ENCODE results near the gene CERS6. TPM values are rescaled to one million over a fixed set of nuclear protein-coding genes. Genes with fewer than 3 reads are reported as not detected.

Gene CERS6
- total and polyA plus RNA-seq, 2 experiments from 2014 or later: 8.3 to 16.0 TPM

DNA sequence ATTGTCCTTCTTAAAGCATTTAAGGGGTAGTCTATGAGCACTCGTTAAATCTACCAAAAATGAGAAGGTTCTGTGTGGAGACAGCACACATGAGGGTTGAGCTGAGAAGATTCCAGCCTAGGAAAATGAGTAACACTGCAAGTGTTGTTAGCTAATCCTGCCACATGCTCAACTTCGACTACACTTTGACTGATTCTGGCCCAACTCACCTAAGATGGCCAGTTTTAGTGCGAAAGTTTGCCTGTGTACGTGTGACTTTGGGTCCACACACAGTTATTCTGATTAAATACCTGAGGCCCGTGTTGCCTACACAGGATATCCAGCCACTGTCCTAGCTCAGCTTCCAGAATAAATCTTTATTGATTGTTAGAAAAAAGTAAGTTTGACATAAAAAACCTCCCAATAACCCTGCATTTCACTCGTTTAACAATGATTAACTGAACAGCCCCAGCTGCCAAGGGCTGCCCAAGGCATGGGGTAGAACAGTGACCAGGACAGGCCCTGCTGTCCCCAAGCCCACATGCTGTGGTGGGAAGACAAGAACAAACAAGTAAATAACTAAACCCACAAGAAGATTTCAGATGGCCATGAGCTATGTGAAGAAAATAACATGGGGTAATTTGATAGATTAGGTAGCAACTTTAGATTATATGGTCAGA is 14.7 kb upstream of the CERS6 start:
- TF ChIP-seq EZH2 (IDR thresholded peaks at IDR 0.05; ENCODE audit: insufficient read depth, poor library complexity, severe bottlenecking) (no peak), EZH2phosphoT487 (IDR thresholded peaks at IDR 0.05; ENCODE audit: insufficient read depth, low read depth) (no peak)

GRCh38 chr2:168443818-168444217 is 12.3 kb upstream of the CERS6 start:
- Histone ChIP-seq H3K9me2 (ENCODE audit: insufficient read depth) (no peaks in the 10 kb centered on the region), H3K79me2 (ENCODE audit: insufficient read depth) (no peaks in the 10 kb centered on the region)

More for the DNA sequence above, 14.7 kb upstream of the CERS6 start:
- WGBS, 2 experiments (ENCODE audit: low coverage in 1 of 2, low lambda C conversion rate in 2 of 2, missing lambda C conversion rate in 2 of 2): 38 to 44% methylated on average over 6 of the region's 6 CpGs
- Histone ChIP-seq H2AFZ (no peak overlapping the region), H3K27me3 (replicated peaks; ENCODE audit: insufficient read depth) (no peaks in the 10 kb centered on the region; the same call in 1 of the 2 replicates), H4K20me1 (ENCODE audit: insufficient read depth) (no peaks in the 10 kb centered on the region), H3K36me3 (ENCODE audit: low read depth) (no peaks in the 10 kb centered on the region), H3K9ac (no peak overlapping the region), H3F3A (ENCODE audit: insufficient read depth) (no peaks in the 10 kb centered on the region), H3K9me2 (ENCODE audit: insufficient read depth) (no peaks in the 10 kb centered on the region), H3K27ac (no peak overlapping the region), H3K79me2 (ENCODE audit: insufficient read depth) (no peaks in the 10 kb centered on the region), H3K9me3 (ENCODE audit: low read depth) (peaks cover 4% of the 10 kb centered on the region), H3K4me3 (no peak overlapping the region), H3K4me1 (ENCODE audit: insufficient read depth) (no peaks in the 10 kb centered on the region), H3K4me2 (ENCODE audit: unreplicated experiment) (no peak overlapping the region)
- in situ Hi-C loops (cut with MboI): no loop called here
- DNase-seq: no peak

GRCh38 chr2:168445960-168446359 is 10.1 kb upstream of the CERS6 start:
- in situ Hi-C loops (cut with MboI): no loop called here

More at GRCh38 chr2:168443818-168444217, 12.3 kb upstream of the CERS6 start:
- no peak for DNase-seq
- no peaks in the 10 kb centered on the region for H3F3A ChIP-seq (ENCODE audit: insufficient read depth)
- H3K4me3 ChIP-seq: no peak overlapping the region
- H3K27ac ChIP-seq: no peak overlapping the region
- no peak overlapping the region for H3K9ac ChIP-seq
- H3K9me3 ChIP-seq (ENCODE audit: low read depth): peaks cover 4% of the 10 kb centered on the region
- H3K27me3 ChIP-seq (replicated peaks; ENCODE audit: insufficient read depth): no peaks in the 10 kb centered on the region; the same call in 1 of the 2 replicates
- H4K20me1 ChIP-seq (ENCODE audit: insufficient read depth): no peaks in the 10 kb centered on the region
- H3K4me2 ChIP-seq (ENCODE audit: unreplicated experiment): no peak overlapping the region
- no peak overlapping the region for H2AFZ ChIP-seq
- in situ Hi-C loops (cut with MboI): no loop called here
- no peak for TF ChIP-seq EZH2phosphoT487 (IDR thresholded peaks at IDR 0.05; ENCODE audit: insufficient read depth, low read depth)
- H3K4me1 ChIP-seq (ENCODE audit: insufficient read depth): no peaks in the 10 kb centered on the region
- H3K36me3 ChIP-seq (ENCODE audit: low read depth): no peaks in the 10 kb centered on the region

GRCh38 chr2:168448980-168449379 is 7.1 kb upstream of the CERS6 start:
- no peak overlapping the region for H3K4me2 ChIP-seq (ENCODE audit: unreplicated experiment)
- no peak for TF ChIP-seq EZH2phosphoT487 (IDR thresholded peaks at IDR 0.05; ENCODE audit: insufficient read depth, low read depth)
- no peak for TF ChIP-seq EZH2 (IDR thresholded peaks at IDR 0.05; ENCODE audit: insufficient read depth, poor library complexity, severe bottlenecking)
- H3K9me2 ChIP-seq (ENCODE audit: insufficient read depth): no peaks in the 10 kb centered on the region
- H3K36me3 ChIP-seq (ENCODE audit: low read depth): no peaks in the 10 kb centered on the region
- no peaks in the 10 kb centered on the region for H3K4me1 ChIP-seq (ENCODE audit: insufficient read depth)
- H3K79me2 ChIP-seq (ENCODE audit: insufficient read depth): no peaks in the 10 kb centered on the region
- H3F3A ChIP-seq (ENCODE audit: insufficient read depth): no peaks in the 10 kb centered on the region
- H3K4me3 ChIP-seq: no peak overlapping the region
- no peak for DNase-seq
- H4K20me1 ChIP-seq (ENCODE audit: insufficient read depth): no peaks in the 10 kb centered on the region
- in situ Hi-C loops (cut with MboI): no loop called here
- peaks cover 4% of the 10 kb centered on the region for H3K9me3 ChIP-seq (ENCODE audit: low read depth)
- H3K27ac ChIP-seq: no peak overlapping the region
- H3K27me3 ChIP-seq (replicated peaks; ENCODE audit: insufficient read depth): no peaks in the 10 kb centered on the region
- H3K9ac ChIP-seq: no peak overlapping the region
- no peak overlapping the region for H2AFZ ChIP-seq

More at GRCh38 chr2:168445960-168446359, 10.1 kb upstream of the CERS6 start:
- Histone ChIP-seq H3K4me1 (ENCODE audit: insufficient read depth) (no peaks in the 10 kb centered on the region), H3K27ac (no peak overlapping the region), H3K4me3 (no peak overlapping the region), H2AFZ (no peak overlapping the region), H3K36me3 (ENCODE audit: low read depth) (no peaks in the 10 kb centered on the region), H3K9ac (no peak overlapping the region), H3K9me2 (ENCODE audit: insufficient read depth) (no peaks in the 10 kb centered on the region), H3K79me2 (ENCODE audit: insufficient read depth) (no peaks in the 10 kb centered on the region), H3F3A (ENCODE audit: insufficient read depth) (no peaks in the 10 kb centered on the region), H3K9me3 (ENCODE audit: low read depth) (peaks cover 4% of the 10 kb centered on the region), H3K27me3 (replicated peaks; ENCODE audit: insufficient read depth) (no peaks in the 10 kb centered on the region; the same call in 1 of the 2 replicates), H3K4me2 (ENCODE audit: unreplicated experiment) (no peak overlapping the region), H4K20me1 (ENCODE audit: insufficient read depth) (no peaks in the 10 kb centered on the region)
- DNase-seq: no peak
- WGBS, 2 experiments (ENCODE audit: low coverage in 1 of 2, low lambda C conversion rate in 2 of 2, missing lambda C conversion rate in 2 of 2): 71 to 78% methylated on average over 2 of the region's 2 CpGs
- no peak for TF ChIP-seq EZH2 (IDR thresholded peaks at IDR 0.05; ENCODE audit: insufficient read depth, poor library complexity, severe bottlenecking)
- TF ChIP-seq EZH2phosphoT487 (IDR thresholded peaks at IDR 0.05; ENCODE audit: insufficient read depth, low read depth): no peak

- no peak overlapping the region for H3K4me3 ChIP-seq
These were observed 6.7 kb upstream of the CERS6 start for GRCh38 chr2:168449419-168449818.

More at GRCh38 chr2:168449419-168449818, 6.7 kb upstream of the CERS6 start:
- DNase-seq: no peak
- TF ChIP-seq EZH2 (IDR thresholded peaks at IDR 0.05; ENCODE audit: insufficient read depth, poor library complexity, severe bottlenecking): no peak
- TF ChIP-seq EZH2phosphoT487 (IDR thresholded peaks at IDR 0.05; ENCODE audit: insufficient read depth, low read depth): no peak
- in situ Hi-C loops (cut with MboI): no loop called here
- no peaks in the 10 kb centered on the region for H3K27me3 ChIP-seq (replicated peaks; ENCODE audit: insufficient read depth)
- no peaks in the 10 kb centered on the region for H3K79me2 ChIP-seq (ENCODE audit: insufficient read depth)
- H3K9me2 ChIP-seq (ENCODE audit: insufficient read depth): no peaks in the 10 kb centered on the region
- no peaks in the 10 kb centered on the region for H4K20me1 ChIP-seq (ENCODE audit: insufficient read depth)
- H2AFZ ChIP-seq: no peak overlapping the region
- no peaks in the 10 kb centered on the region for H3K4me1 ChIP-seq (ENCODE audit: insufficient read depth)
- no peaks in the 10 kb centered on the region for H3F3A ChIP-seq (ENCODE audit: insufficient read depth)
- peaks cover 4% of the 10 kb centered on the region for H3K9me3 ChIP-seq (ENCODE audit: low read depth)
- H3K4me2 ChIP-seq (ENCODE audit: unreplicated experiment): no peak overlapping the region
- H3K36me3 ChIP-seq (ENCODE audit: low read depth): no peaks in the 10 kb centered on the region
- no peak overlapping the region for H3K9ac ChIP-seq
- 38 to 39% methylated on average over 3 of the region's 3 CpGs for WGBS, 2 experiments (ENCODE audit: low coverage in 1 of 2, low lambda C conversion rate in 2 of 2, missing lambda C conversion rate in 2 of 2)
- H3K27ac ChIP-seq: no peak overlapping the region
